Hypothalamus (tissue), 51 donors: ENCODE measurements around the gene GTF3C5.
"Not testable (repeated sequence)": the region's sequence is repeated elsewhere in the genome, so short reads cannot be mapped to it uniquely, and the experiment has no call there.

Experiments used
- DNase-seq, 51 donors: peaks; one replicate each; lab custom pipeline; 2025; lab: John Stamatoyannopoulos, UW

The GTF3C5 gene

DNA sequence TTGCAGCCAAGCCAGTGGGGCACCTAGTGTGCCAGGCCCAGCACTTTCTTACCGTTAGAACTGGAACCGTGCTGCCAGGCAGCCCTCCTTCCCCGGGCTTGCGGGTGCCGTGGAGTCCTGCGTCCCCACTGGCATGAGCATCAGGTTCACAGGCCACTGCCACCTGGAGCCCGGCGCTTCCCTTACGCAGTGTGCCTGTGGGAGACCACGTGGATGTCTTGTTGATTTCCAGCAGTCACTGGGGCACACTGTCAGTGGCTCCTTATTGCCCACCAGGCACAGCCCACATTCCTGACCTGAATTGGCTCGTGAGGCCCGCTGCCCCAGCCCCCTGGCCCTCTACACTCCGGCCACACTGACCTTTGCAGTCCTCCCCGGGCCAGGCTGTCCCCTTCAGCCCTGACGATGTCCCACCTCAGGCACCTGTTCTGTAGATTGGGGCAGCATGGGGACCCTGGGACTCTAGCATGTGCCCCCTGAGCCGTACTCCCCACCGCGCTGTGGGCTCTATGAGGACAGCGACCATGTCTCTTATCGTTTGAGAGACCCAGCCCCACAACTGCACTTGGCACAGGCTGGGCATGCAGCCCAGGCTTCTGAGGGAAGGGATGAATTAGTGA is 20.6 kb downstream of the GTF3C5 start:
- no peak for DNase-seq

DNA sequence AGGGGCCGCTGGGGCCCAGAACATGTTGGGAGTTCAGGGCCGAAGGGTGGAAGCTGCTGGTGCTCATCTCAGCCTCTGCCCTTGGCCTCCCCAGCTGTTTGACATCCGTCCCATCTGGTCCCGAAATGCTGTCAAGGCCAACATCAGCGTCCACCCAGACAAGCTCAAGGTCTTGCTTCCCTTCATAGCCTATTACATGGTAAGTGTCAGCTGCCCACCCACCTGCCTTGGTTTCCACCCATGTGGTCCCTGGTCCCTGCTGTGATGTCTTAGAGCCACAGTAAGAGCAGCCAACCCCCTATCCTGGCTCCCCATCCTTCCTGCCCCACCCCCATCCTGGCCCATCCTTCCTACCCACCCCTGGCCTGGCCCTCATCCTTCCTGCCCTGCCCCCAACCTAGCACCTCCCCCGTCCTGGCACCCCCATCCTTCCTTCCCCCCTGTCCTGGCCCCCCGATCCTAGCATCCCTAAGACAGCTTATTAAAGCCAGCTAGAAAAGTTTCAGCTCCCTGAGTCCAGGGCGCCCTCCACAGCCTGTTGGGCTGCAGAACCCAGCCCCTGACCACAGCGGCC is 21.3 kb downstream of the GTF3C5 start:
- no peak for DNase-seq

DNA sequence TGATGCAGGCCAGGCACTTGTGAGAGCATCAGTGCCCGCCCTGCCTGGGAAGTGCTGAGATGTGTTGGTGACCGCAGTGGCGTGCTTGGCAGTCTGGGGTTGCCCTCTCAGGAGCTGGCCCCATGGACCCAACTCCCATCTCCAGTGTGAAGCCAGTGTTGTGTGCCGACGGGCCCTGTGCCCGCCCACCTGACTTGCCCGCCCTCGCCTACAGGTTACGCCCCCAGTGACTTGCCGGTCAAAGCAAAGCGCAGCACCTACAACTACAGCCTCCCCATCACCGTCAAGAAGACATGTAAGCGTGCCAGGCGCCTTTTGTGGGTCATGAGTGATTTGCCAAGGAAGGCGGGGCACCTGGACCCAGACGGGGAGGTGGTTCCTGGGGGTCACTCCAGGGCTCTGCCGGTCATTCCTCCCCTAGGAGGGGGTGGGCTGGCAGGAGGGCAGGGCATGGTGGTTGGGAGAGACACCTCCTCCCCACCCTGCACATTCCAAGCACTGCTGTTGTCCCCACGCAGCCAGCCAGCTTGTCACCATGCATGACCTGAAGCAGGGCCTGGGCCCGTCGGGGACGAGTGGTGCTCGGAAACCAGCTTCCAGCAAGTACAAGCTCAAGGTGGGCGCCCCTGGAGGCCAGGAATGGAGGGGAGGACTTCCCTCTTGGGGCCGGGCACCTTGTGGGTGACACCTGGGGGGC is 23.5 kb downstream of the GTF3C5 start:
- DNase-seq: no peak

DNA sequence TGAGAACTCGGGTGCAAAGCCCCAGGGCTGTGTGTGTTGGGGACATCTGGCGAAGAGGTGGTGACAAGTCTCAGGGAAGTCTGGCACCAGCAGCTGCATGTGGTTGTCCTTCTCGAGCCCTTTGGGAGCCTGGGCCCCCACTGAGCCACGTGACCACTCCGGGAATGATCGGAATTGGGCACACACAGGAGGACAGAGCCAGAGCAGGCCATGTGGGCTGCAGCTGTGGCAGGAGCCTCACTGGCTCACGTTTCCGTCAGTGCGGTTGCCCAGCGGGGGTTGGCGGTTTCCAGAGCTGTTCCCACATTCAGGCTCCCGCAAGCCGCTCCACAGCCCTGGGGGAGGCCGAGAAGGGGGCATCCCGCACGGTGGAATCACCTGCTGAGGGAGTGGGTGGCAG is 24.2 kb downstream of the GTF3C5 start:
- DNase-seq: no peak

DNA sequence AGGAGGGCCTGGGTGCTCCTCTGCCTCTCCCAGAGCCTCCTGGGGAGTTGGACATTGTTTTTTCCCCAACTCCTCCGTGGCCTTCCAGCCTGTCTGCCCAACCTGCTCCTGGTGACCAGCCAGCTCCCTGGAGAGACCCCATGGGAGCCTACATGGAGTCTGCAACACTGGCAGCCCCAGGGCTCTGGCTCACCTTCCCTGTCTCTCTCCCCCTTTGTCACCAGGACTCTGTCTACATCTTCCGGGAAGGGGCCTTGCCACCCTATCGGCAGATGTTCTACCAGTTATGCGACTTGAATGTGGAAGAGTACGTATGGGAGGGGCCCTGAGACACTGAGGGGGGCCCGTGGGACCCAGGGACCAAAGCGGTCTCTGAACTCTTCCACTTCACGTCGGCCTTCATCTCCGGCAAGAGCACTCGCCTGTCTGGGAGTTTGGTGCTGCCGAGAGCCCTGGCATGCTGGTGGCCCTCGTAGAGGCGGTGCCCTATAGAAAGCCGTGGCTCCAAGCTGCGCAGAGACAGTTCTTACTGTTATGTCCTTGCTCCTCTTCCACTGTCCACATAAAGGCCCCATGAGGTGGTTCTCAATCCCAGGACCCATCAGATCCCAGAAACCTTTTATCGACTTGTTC is 25.1 kb downstream of the GTF3C5 start:
- DNase-seq: no peak

DNA sequence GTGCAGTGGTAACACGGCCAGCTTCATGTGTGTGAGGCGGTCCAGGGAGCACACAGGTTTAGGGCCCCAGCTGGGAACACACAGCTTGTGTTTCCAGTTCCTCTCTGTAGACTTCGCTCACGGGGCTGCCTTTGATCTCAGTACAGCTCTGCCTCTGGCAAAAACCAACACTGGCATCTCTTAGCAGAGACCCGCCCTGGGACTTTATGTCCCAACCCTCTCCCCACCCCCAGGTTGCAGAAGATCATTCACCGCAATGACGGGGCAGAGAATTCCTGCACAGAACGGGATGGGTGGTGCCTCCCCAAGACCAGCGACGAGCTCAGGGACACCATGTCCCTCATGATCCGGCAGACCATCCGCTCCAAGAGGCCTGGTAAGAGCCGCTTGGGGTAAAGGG is 25.7 kb downstream of the GTF3C5 start:
- DNase-seq: no peak

DNA sequence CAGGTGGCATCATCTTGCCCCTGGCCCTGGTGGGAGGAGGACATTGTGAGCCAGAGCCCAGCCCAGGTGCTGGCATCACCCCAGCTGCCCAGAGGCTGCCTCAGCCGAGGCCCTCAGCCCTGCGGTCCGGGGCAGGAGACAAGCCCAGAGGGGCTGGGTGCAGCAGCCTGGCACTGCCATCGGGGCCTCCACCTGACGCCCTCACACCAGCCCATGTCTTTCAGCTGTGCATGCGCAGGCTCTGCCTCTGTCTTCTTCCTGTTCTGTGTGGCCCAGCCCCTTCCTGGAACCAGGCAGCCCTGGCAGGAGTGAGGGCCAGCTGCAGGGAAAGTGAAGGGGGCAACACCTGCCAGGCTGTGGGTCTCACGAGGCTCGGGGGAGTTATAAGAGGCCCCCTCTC is 26.2 kb downstream of the GTF3C5 start:
- no peak for DNase-seq

DNA sequence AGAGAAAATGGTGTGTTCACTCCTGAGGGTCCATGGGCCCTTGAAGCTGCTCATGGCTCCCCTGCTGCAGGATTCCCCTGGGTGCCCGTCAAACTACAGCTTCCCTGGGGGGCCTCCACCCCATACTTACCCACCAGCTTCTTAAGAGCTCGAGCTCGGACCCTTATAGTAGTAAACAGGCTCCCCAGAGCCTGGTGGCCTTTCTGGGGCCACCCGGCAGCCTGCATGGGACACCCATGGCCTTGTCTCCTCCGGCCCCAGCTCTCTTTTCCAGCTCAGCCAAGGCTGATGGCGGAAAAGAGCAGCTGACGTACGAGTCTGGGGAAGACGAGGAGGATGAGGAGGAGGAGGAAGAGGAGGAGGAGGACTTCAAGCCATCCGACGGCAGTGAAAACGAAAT is 26.8 kb downstream of the GTF3C5 start:
- DNase-seq: no peak

DNA sequence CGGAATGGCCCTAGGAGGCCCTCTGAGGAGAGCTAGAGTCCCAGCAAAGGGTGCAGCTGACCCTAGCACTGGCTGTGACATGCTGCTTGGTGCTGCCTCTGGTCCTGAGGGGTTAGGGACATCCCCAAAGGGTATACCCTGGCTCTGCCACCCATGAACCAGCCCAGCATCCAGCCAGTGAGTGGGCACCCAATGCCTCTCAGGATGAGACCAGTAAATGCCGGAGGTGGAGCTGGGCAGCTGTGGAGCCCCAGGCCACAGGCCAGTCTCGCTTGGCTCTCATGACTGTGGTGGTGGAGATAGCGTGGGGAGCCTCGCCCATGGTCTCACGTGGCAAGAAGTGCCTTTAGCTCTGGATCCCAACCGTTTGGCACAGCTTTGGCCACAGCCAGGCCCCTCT is 27.3 kb downstream of the GTF3C5 start:
- DNase-seq: no peak

DNA sequence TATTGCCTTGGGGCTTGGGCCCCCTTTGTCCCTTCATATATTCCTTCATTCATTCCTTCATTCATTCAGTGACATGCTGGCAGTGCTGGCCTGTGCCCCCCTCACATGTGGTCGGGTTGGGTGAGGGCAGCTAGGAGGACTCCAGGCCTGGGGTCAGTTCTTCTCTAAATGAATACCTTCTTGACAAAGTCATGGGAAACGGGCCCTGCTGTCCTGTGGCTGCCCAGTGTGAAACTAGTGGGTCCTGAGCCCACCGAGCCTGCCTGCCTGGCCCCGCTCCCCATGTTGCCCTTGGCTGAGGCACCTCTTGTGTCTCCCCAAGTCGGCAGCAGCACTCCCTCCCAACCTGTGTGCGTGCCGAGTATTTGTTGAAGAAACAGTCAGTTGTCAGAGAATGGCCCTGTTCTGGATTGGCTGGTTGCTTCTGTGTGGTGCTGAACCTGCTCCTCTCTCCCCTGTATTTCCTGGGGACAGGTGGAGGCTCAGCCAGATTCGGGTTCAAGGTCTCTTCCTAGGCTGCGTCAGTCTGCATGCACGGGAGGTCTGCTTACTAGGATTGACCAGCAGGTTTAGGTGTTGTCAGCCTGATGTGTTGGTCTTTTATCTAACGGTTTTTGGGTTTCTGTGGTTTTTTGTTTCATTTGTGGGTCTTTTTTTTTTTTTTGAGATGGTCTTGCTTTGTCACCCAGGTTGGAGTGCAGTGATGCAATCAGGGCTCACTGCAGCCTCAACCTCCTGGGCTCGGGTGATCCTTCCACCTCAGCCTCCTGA is 27.9 kb downstream of the GTF3C5 start:
- DNase-seq: no peak

DNA sequence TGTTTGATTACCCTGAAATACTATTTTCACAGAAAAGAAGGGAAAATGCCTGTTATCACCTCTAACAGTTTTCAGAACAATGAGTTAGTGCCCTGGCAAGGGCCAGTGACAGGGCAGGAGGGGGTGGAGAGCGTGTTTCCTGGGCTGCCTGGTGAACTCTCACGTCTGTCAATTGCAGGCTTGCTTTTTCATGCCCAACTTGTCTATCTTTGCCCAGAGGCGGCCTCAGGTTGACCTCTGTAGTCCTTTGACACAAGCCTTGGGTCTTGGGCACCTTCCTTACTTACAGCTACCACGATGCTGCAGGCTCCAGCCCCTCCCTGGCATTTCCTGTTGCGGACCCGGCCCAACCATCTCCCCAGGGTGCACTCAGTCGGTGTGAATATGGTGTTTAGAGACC is 28.8 kb downstream of the GTF3C5 start:
- no peak for DNase-seq

DNA sequence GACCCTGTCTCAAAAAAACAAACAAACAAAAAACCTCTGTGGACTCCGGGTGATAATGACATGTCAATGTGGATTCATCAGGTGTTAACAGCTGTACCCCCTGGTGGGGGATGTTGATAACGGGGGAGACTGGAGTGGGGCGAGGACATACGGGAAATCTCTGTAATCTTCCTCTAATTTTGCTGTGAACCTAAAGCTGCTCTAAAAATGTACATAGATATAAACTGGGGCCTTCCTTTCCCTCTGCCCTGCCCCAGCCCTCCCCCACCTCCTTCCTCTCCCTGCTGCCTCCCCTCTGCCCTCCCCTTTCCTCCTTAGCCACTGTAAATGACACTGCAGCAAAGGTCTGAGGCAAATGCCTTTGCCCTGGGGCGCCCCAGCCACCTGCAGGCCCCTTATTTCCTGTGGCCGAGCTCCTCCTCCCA is 29.6 kb downstream of the GTF3C5 start:
- no peak for DNase-seq

DNA sequence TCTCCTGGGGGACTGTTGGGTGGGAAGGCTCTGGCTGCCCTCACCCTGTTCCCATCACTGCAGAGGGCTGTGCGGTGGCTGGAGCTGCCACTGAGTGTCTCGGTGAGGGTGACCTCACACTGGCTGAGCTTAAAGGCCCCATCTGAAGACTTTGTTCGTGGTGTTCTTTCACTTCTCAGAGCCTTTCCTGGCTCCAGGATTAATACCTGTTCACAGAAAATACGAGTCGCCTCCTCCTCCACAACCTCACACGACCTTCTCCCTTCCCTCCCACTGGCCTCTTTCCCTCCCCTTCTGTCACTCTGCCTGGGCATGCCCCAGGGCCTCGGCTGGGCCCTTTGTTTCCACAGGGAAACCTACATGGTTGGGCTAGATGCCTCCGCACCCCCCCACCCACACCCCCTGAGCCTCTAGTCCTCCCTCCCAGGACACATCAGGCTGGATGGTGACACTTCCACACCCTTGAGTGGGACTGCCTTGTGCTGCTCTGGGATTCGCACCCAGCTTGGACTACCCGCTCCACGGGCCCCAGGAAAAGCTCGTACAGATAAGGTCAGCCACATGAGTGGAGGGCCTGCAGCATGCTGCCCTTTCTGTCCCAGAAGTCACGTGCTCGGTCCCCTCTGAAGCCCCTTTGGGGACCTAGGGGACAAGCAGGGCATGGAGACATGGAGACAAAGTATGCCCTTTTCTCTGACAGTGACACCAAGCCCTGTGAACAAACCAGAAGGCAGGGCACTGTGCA is 30.4 kb downstream of the GTF3C5 start:
- DNase-seq: peak in 1 of 51 donors; percentile 25

DNA sequence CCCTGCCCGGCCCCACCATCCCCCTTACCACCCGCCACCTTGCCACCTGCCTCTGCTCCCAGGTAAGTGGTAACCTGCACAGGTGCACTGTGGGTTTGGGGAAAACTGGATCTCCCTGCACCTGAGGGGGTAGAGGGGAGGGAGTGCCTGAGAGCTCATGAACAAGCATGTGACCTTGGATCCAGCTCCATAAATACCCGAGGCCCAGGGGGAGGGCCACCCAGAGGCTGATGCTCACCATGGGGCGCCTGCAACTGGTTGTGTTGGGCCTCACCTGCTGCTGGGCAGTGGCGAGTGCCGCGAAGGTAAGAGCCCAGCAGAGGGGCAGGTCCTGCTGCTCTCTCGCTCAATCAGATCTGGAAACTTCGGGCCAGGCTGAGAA is 31.0 kb downstream of the GTF3C5 start, which contains the start of gene CEL:
CEL (plus strand) TSS at position 218 of the 382 bp plus-strand sequence; CDS start at position 240, 22 bp downstream.
- DNase-seq: not testable (repeated sequence)

DNA sequence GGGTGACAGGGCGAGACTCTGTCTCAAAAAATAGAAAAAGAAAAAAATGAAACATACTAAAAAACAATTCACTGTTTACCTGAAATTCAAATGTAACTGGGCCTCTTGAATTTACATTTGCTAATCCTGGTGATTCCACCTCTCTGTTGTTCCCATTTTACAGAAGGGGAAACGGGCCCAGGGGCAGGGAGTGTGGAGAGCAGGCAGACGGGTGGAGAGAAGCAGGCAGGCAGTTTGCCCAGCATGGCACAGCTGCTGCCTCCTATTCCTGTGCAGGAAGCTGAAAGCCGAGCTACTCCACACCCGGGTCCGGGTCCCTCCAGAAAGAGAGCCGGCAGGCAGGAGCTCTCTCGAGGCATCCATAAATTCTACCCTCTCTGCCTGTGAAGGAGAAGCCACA is 31.8 kb downstream of the GTF3C5 start:
- DNase-seq: not testable (repeated sequence)

DNA sequence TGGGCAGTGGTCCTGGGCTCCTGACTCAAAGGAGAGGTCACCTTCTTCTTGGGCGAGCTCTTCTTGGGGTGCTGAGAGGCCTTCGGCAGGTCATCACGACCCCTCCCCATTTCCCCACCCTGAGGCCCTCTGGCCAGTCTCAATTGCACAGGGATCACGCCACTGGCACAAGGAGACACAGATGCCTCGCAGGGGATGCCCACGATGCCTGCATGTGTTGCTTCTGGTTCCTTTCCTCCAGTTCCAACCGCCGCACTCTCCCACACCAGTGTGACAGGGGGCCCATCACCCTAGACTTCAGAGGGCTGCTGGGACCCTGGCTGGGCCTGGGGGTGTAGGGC is 32.3 kb downstream of the GTF3C5 start:
- DNase-seq: no peak

DNA sequence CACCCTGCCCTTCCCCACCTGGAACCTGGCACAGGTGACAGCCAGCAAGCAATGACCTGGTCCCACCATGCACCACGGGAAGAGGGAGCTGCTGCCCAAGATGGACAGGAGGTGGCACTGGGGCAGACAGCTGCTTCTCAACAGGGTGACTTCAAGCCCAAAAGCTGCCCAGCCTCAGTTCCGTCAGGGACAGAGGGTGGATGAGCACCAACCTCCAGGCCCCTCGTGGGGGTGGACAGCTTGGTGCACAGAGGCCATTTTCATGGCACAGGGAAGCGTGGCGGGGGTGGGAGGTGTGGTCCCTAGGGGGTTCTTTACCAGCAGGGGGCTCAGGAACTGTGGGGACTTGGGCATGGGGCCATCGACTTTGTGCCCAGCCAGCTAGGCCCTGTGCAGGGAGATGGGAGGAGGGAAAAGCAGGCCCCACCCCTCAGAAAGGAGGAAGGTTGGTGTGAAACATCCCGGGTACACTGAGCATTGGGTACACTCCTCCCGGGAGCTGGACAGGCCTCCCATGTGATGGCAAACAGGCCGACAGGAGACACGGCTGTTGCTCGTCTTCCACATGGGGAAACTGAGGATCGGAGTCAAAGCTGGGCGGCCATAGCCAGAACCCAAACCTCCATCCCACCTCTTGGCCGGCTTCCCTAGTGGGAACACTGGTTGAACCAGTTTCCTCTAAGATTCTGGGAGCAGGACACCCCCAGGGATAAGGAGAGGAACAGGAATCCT is 32.9 kb downstream of the GTF3C5 start:
- no peak for DNase-seq

DNA sequence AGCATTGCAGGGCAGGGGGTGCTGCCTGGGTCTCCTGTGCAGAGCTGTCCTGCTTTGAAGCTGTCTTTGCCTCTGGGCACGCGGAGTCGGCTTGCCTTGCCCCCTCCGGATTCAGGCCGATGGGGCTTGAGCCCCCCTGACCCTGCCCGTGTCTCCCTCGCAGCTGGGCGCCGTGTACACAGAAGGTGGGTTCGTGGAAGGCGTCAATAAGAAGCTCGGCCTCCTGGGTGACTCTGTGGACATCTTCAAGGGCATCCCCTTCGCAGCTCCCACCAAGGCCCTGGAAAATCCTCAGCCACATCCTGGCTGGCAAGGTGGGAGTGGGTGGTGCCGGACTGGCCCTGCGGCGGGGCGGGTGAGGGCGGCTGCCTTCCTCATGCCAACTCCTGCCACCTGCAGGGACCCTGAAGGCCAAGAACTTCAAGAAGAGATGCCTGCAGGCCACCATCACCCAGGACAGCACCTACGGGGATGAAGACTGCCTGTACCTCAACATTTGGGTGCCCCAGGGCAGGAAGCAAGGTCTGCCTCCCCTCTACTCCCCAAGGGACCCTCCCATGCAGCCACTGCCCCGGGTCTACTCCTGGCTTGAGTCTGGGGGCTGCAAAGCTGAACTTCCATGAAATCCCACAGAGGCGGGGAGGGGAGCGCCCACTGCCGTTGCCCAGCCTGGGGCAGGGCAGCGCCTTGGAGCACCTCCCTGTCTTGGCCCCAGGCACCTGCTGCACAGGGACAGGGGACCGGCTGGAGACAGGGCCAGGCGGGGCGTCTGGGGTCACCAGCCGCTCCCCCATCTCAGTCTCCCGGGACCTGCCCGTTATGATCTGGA is 33.7 kb downstream of the GTF3C5 start:
- no peak for DNase-seq

DNA sequence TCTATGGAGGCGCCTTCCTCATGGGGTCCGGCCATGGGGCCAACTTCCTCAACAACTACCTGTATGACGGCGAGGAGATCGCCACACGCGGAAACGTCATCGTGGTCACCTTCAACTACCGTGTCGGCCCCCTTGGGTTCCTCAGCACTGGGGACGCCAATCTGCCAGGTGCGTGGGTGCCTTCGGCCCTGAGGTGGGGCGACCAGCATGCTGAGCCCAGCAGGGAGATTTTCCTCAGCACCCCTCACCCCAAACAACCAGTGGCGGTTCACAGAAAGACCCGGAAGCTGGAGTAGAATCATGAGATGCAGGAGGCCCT is 34.2 kb downstream of the GTF3C5 start:
- no peak for DNase-seq
